ENCODE measurements around the gene PRPF39.
A peak's percentile ranks its signal among the peaks of the same experiment; 100 is the strongest.
"Not testable (repeated sequence)": the region's sequence is repeated elsewhere in the genome, so short reads cannot be mapped to it uniquely, and the experiment has no call there.

Gene PRPF39

GRCh38 chr14:45140661-45141187 is 56.8 kb downstream of the PRPF39 start:
- no peak for DNase-seq (ENCODE audit: low read depth)

GRCh38 chr14:45142083-45142482 is 58.2 kb downstream of the PRPF39 start:
- not testable (repeated sequence) for DNase-seq (ENCODE audit: low read depth)

GRCh38 chr14:45144658-45145057 is 60.7 kb downstream of the PRPF39 start:
- DNase-seq (ENCODE audit: low read depth), result no peak

- DNase-seq (ENCODE audit: low read depth), result no peak
Measured at GRCh38 chr14:45145214-45145613, 61.3 kb downstream of the PRPF39 start.

GRCh38 chr14:45149602-45150001 is 65.7 kb downstream of the PRPF39 start:
- no peak for DNase-seq (ENCODE audit: low read depth)

- DNase-seq (ENCODE audit: low read depth), result no peak
Measured at GRCh38 chr14:45150386-45150890, 66.5 kb downstream of the PRPF39 start.

GRCh38 chr14:45156067-45156466 is 72.2 kb downstream of the PRPF39 start:
- DNase-seq (ENCODE audit: low read depth), result peak; percentile 9
